BJ (cell line): Measurements from ENCODE around the gene STARD3. TPM values are rescaled to one million over a fixed set of nuclear protein-coding genes. Genes with fewer than 3 reads are reported as not detected.

Experiments used
- CTCF ChIA-PET: fragments of 350-600 bp; formaldehyde crosslinking; extraction: SDS; loops from one replicate; lab custom pipeline; 2021; ENCODE audit warnings: antibody characterized with exemption, inconsistent platforms; lab: Yijun Ruan, JAX
- POLR2A ChIA-PET: fragments of 300-600 bp; sonication (Branson Sonifier 250); formaldehyde crosslinking; extraction: SDS; loops from one replicate; lab custom pipeline; 2021; ENCODE audit warnings: antibody characterized with exemption; lab: Charles Lee
- DNase-seq: peaks from one replicate; pipeline ENCODE4 v3.0.0-alpha.2; 2011; ENCODE audit warnings: low read depth
- H3K27me3 ChIP-seq: 2 replicates; pipeline ENCODE4 v1.6.0; 2011; ENCODE audit warnings: low read length; ENCODE audit not compliant: control insufficient read depth, insufficient read depth
- H3K36me3 ChIP-seq: 2 replicates; pipeline ENCODE4 v1.5.1; 2011; ENCODE audit warnings: low read length; ENCODE audit not compliant: control insufficient read depth, insufficient read depth
- H3K4me3 ChIP-seq: 2 replicates; pipeline ENCODE4 v1.5.1; 2011; ENCODE audit warnings: low read depth, mild to moderate bottlenecking, control low read depth, low read length
- polyA plus RNA-seq: library from polyadenylated mRNA; depleted of rRNA; stranded (reverse); fragments of >200 nt; gene quantifications from 2 replicates; pipeline ENCODE4 v1.2.3, GENCODE V29; 2011
- TF ChIP-seq, protein P1 (sequence below): IDR thresholded peaks from 2 replicates; pipeline ENCODE4 v1.5.1; 2011; ENCODE audit warnings: low read depth, mild to moderate bottlenecking, control low read depth, inconsistent platforms, low read length, moderate library complexity; ENCODE audit not compliant: insufficient read depth

Gene STARD3
- polyA plus RNA-seq, 1 experiment: 93.8 TPM

- H3K4me3 ChIP-seq: no peak overlapping the region
- DNase-seq: no peak
- H3K36me3 ChIP-seq: no peaks in the 10 kb centered on the region; the same call in 1 of the 2 replicates
- ChIA-PET POLR2A (no interaction called here), CTCF (interaction anchor here (0.6 to 7.9 kb wide), 4 partner anchors 7 to 225 kb away, joined by 3 to 157 read pairs (median 4); no protein-coding TSS in a partner anchor)
- H3K27me3 ChIP-seq: peaks cover 55% of the 10 kb centered on the region
- TF ChIP-seq, protein P1, sequence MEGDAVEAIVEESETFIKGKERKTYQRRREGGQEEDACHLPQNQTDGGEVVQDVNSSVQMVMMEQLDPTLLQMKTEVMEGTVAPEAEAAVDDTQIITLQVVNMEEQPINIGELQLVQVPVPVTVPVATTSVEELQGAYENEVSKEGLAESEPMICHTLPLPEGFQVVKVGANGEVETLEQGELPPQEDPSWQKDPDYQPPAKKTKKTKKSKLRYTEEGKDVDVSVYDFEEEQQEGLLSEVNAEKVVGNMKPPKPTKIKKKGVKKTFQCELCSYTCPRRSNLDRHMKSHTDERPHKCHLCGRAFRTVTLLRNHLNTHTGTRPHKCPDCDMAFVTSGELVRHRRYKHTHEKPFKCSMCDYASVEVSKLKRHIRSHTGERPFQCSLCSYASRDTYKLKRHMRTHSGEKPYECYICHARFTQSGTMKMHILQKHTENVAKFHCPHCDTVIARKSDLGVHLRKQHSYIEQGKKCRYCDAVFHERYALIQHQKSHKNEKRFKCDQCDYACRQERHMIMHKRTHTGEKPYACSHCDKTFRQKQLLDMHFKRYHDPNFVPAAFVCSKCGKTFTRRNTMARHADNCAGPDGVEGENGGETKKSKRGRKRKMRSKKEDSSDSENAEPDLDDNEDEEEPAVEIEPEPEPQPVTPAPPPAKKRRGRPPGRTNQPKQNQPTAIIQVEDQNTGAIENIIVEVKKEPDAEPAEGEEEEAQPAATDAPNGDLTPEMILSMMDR: no peak
These were observed 7.5 kb upstream of the STARD3 start for GRCh38 chr17:39629494-39629880.

DNA sequence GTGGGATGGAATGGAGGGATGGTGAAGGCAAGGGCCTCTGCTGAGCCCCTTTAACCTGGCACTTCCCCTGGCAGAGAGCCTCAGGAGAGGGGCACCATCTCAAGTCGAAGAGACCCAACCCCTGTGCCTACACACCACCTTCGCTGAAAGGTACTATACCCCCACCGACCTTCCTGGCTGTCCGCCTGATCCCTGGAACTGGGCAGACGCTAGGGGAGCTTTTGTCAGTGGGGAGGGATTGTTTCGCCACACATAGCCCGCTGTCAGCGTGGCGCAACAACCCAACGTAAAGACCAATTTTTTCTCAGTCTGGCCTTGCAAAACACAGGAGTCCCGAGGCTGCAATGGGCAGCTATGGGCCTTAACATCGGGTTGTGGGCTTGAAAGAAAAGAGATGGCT lies 7.0 kb upstream of the STARD3 start:
- ChIA-PET CTCF (interaction anchor here (1.2 to 7.9 kb wide), 3 partner anchors 8 to 40 kb away, joined by 3 to 157 read pairs (median 6); no protein-coding TSS in a partner anchor), POLR2A (no interaction called here)
- no peaks in the 10 kb centered on the region; the same call in 1 of the 2 replicates for H3K36me3 ChIP-seq
- peaks cover 54% of the 10 kb centered on the region for H3K27me3 ChIP-seq
- H3K4me3 ChIP-seq: no peak overlapping the region
- TF ChIP-seq, protein P1: no peak
- DNase-seq: no peak

GRCh38 chr17:39631403-39631802 lies 5.5 kb upstream of the STARD3 start:
- CTCF ChIA-PET: interaction anchor here (0.7 to 7.9 kb wide), 4 partner anchors 9 to 69 kb away, joined by 3 to 157 read pairs (median 5); partner anchors contain the start of gene ERBB2
- no peak for DNase-seq
- Histone ChIP-seq H3K27me3 (peaks cover 42% of the 10 kb centered on the region), H3K4me3 (no peak overlapping the region), H3K36me3 (no peaks in the 10 kb centered on the region)
- TF ChIP-seq, protein P1: no peak
- POLR2A ChIA-PET: no interaction called here

DNA sequence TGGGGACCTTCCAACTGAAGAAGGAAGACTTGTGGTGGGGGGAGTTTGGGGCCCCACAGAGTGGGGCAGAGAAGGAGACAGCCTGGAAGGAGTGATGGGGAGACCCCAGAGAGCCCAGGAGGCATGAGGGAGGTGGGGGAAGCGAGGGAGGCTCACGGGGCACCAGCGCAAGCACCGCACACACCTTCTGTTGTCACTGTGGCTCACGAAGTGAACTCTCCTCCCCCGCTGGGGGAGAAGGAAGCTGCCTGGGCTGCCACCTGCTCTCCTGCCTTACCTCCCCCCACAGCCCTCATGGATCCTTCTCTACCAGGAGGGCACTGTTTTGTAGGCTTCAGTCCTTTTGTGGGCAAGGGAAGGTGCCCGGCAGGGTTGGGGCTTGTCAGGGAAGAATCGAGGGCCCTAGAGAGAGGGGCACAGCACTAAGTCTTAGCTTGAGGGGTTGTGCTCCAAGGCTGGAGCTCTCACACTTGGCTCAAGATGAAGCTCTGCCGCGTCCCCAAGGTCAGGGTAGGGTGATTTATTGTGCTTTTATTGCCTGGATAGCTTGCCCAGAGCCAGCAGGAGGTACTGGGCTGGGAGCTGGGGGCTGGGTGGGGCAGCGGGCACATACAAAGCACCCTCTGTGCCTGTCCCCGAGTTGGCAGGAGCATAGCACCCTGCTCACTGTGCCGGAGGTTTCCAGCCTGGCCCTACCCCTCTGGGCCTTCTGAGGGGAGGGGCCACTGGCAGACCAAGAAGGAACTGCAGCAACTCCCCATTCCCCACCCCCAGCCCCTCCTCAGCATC lies 4.6 kb upstream of the STARD3 start:
- H3K36me3 ChIP-seq: no peaks in the 10 kb centered on the region
- ChIA-PET CTCF (interaction anchor here (0.9 to 7.9 kb wide), 5 partner anchors 9 to 68 kb away, joined by 3 to 157 read pairs (median 24); partner anchors contain the start of gene ERBB2), POLR2A (no interaction called here)
- no peak overlapping the region for H3K4me3 ChIP-seq
- peaks cover 37% of the 10 kb centered on the region for H3K27me3 ChIP-seq
- TF ChIP-seq, protein P1: no peak
- no peak for DNase-seq

- CTCF ChIA-PET: interaction anchor here (0.7 to 7.9 kb wide), 9 partner anchors 10 to 85 kb away, joined by 3 to 157 read pairs (median 5); no protein-coding TSS in a partner anchor
- no peaks in the 10 kb centered on the region for H3K36me3 ChIP-seq
- POLR2A ChIA-PET: no interaction called here
- peaks cover 24% of the 10 kb centered on the region for H3K27me3 ChIP-seq
- no peak for DNase-seq
- no peak overlapping the region for H3K4me3 ChIP-seq
- TF ChIP-seq, protein P1: no peak
These were observed 3.3 kb upstream of the STARD3 start for GRCh38 chr17:39633570-39634183.
